Spleen (tissue), 7 donors: ENCODE data around the gene LPGAT1.

ENCODE experiments used
- POLR2AphosphoS5 ChIP-seq, 3 donors: sonication (generic); formaldehyde crosslinking; IDR thresholded peaks; one replicate each; pipeline ENCODE4 v1.5.1; 2017; ENCODE audit warnings: antibody characterized with exemption in 3 of 3
- TF ChIP-seq, protein P1 (sequence below), 11 experiments: fragments of 200-600 bp in 7 of 11; fragments of 450-650 bp in 4 of 11; sonication (generic) in 4 of 11; IDR thresholded peaks in 8 of 11; conservative IDR thresholded peaks in 3 of 11; 1 replicate in 7 of 11; 2 replicates in 4 of 11; pipeline versions ENCODE4 v1.4.0 to v1.8.0; 2016 to 2021; ENCODE audit warnings: antibody characterized with exemption in 11 of 11, inconsistent platforms in 4 of 11, mild to moderate bottlenecking in 1 of 11
- donor health status: DM: no; HTN: no; CAD: no; lungs with moderate emphysema.
- donor health status: DM: no; HTN: no; CAD: no.
- donor health status: DM: no; HTN: no; CAD: no.

DNA sequence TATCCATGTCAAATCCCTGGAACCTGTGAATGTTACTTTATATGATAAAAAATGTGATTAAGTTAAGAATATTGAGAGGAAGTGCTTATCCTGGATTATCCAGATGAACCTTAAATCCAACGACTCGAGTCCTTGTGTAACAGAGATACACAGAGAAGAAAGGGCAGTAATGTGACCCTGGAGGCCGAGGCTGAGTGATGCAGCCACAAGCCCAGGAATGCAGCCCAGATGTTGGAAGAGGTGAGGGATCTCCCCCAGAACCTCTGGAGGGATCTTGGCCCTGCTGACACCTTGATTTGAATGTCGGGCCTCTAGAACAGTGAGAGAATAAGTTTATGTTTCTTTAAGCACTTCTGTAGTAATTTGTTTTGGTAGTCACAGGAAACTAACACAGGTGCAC lies 18.0 kb downstream of the LPGAT1 start:
- TF ChIP-seq, protein P1, sequence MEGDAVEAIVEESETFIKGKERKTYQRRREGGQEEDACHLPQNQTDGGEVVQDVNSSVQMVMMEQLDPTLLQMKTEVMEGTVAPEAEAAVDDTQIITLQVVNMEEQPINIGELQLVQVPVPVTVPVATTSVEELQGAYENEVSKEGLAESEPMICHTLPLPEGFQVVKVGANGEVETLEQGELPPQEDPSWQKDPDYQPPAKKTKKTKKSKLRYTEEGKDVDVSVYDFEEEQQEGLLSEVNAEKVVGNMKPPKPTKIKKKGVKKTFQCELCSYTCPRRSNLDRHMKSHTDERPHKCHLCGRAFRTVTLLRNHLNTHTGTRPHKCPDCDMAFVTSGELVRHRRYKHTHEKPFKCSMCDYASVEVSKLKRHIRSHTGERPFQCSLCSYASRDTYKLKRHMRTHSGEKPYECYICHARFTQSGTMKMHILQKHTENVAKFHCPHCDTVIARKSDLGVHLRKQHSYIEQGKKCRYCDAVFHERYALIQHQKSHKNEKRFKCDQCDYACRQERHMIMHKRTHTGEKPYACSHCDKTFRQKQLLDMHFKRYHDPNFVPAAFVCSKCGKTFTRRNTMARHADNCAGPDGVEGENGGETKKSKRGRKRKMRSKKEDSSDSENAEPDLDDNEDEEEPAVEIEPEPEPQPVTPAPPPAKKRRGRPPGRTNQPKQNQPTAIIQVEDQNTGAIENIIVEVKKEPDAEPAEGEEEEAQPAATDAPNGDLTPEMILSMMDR (IDR thresholded peaks at IDR 0.05 in 8 of 11, conservative IDR thresholded peaks at IDR 0.05 in 3 of 11): no peak
- TF ChIP-seq POLR2AphosphoS5 (IDR thresholded peaks at IDR 0.05): no peak
